Ishikawa (cell line): Measurements from ENCODE around the gene NFE2L1.
A peak's percentile ranks its signal among the peaks of the same experiment; 100 is the strongest.

Experiments used
- CEBPB ChIP-seq: IDR thresholded peaks from 2 replicates; pipeline ENCODE4 v1.6.1; 2012
- CREB1 ChIP-seq: IDR thresholded peaks from 2 replicates; pipeline ENCODE4 v1.6.1; 2012; ENCODE audit warnings: low read depth
- EGR1 ChIP-seq: IDR thresholded peaks from 2 replicates; pipeline ENCODE4 v1.6.1; 2012
- EP300 ChIP-seq: IDR thresholded peaks from 2 replicates; pipeline ENCODE4 v1.6.1; 2012; ENCODE audit warnings: borderline replicate concordance
- FOXM1 ChIP-seq: IDR thresholded peaks from 2 replicates; pipeline ENCODE4 v1.6.1; 2012; ENCODE audit warnings: low read depth, borderline replicate concordance
- MAX ChIP-seq: IDR thresholded peaks from 2 replicates; pipeline ENCODE4 v1.6.1; 2012
- NFIC ChIP-seq: IDR thresholded peaks from 2 replicates; pipeline ENCODE4 v1.6.1; 2012
- RAD21 ChIP-seq: IDR thresholded peaks from 2 replicates; pipeline ENCODE4 v1.6.1; 2012; ENCODE audit warnings: low read depth
- REST ChIP-seq: IDR thresholded peaks from 2 replicates; pipeline ENCODE4 v1.6.1; 2012; ENCODE audit warnings: low read depth, mild to moderate bottlenecking
- TAF1 ChIP-seq: IDR thresholded peaks from 2 replicates; pipeline ENCODE4 v1.6.1; 2012; ENCODE audit warnings: low read depth, mild to moderate bottlenecking
- TCF12 ChIP-seq: IDR thresholded peaks from 2 replicates; pipeline ENCODE4 v1.6.1; 2012; ENCODE audit warnings: low read depth
- TEAD4 ChIP-seq: IDR thresholded peaks from 2 replicates; pipeline ENCODE4 v1.6.1; 2012
- USF1 ChIP-seq: IDR thresholded peaks from 2 replicates; pipeline ENCODE4 v1.6.1; 2012
- YY1 ChIP-seq: IDR thresholded peaks from 2 replicates; pipeline ENCODE4 v1.6.1; 2012; ENCODE audit warnings: low read depth
- ZBTB7A ChIP-seq: IDR thresholded peaks from 2 replicates; pipeline ENCODE4 v1.6.1; 2012; ENCODE audit warnings: low read depth

NFE2L1 gene

GRCh38 chr17:48013876-48014594 lies 34.1 kb upstream of the NFE2L1 start:
- TF ChIP-seq TEAD4 (no peak), EGR1 (no peak), REST (no peak), MAX (no peak), USF1 (no peak), NFIC (no peak), FOXM1 (no peak), TAF1 (no peak), YY1 (no peak), ZBTB7A (no peak), CREB1 (no peak), RAD21 (no peak)

GRCh38 chr17:48014595-48015111 lies 33.5 kb upstream of the NFE2L1 start:
- no peak for TF ChIP-seq MAX
- 0 out of 2 replicates have a peak, but pooled peaks have one; percentile 10 for TF ChIP-seq USF1
- no peak for TF ChIP-seq RAD21
- TF ChIP-seq EGR1 = no peak

GRCh38 chr17:48016112-48016511 lies 32.0 kb upstream of the NFE2L1 start:
- no peak for TF ChIP-seq CEBPB
- TF ChIP-seq TAF1 = no peak
- no peak for TF ChIP-seq FOXM1
- TF ChIP-seq EP300 = no peak
- no peak for TF ChIP-seq EGR1
- no peak for TF ChIP-seq CREB1
- TF ChIP-seq NFIC = no peak
- TF ChIP-seq TCF12 = no peak
- TF ChIP-seq TEAD4 = no peak
- TF ChIP-seq ZBTB7A = no peak
- no peak for TF ChIP-seq RAD21
- no peak for TF ChIP-seq REST
- TF ChIP-seq YY1 = no peak
- TF ChIP-seq USF1 = no peak
- TF ChIP-seq MAX = no peak

- TF ChIP-seq NFIC (no peak), YY1 (no peak), CREB1 (no peak), REST (no peak), FOXM1 (no peak), CEBPB (no peak), EP300 (no peak), RAD21 (no peak), TEAD4 (no peak), TAF1 (no peak)
These were observed 26.2 kb upstream of the NFE2L1 start for GRCh38 chr17:48021934-48022333.
